GM18502 (cell line): Measurements from ENCODE around the gene OGDH.

Experiments used
- ATAC-seq: cut with Tn5 transposase; IDR thresholded peaks from one replicate; pipeline ENCODE4 v1.9.1; 2021; ENCODE audit warnings: mild to moderate bottlenecking; ENCODE audit not compliant: unreplicated experiment, poor library complexity

OGDH gene

GRCh38 chr7:44617225-44617890 lies 10.9 kb downstream of the OGDH start:
- peak; percentile 42 for ATAC-seq

GRCh38 chr7:44618045-44618444 lies 11.6 kb downstream of the OGDH start:
- no peak for ATAC-seq

- no peak for ATAC-seq
Measured at GRCh38 chr7:44618753-44619152, 12.3 kb downstream of the OGDH start.

- ATAC-seq, result no peak
Measured at GRCh38 chr7:44621034-44621749, 14.8 kb downstream of the OGDH start.

- no peak for ATAC-seq
Measured at GRCh38 chr7:44621750-44622103, 15.3 kb downstream of the OGDH start.

- peak; percentile 84 for ATAC-seq
Measured at GRCh38 chr7:44622342-44623151, 16.1 kb downstream of the OGDH start.

GRCh38 chr7:44624318-44624717 lies 17.9 kb downstream of the OGDH start:
- ATAC-seq, result no peak

GRCh38 chr7:44625526-44626471 lies 19.4 kb downstream of the OGDH start:
- no peak for ATAC-seq

GRCh38 chr7:44626620-44627019 lies 20.2 kb downstream of the OGDH start:
- ATAC-seq, result no peak

GRCh38 chr7:44629829-44630522 lies 23.5 kb downstream of the OGDH start:
- ATAC-seq, result no peak

- ATAC-seq, result no peak
Measured at GRCh38 chr7:44630792-44631457, 24.5 kb downstream of the OGDH start.

- no peak for ATAC-seq
Measured at GRCh38 chr7:44631458-44632115, 25.2 kb downstream of the OGDH start.

GRCh38 chr7:44632196-44632595 lies 25.8 kb downstream of the OGDH start:
- no peak for ATAC-seq

GRCh38 chr7:44633254-44634186 lies 27.1 kb downstream of the OGDH start:
- peak; percentile 64 for ATAC-seq

- ATAC-seq, result no peak
Measured at GRCh38 chr7:44634187-44634838, 27.9 kb downstream of the OGDH start.

- ATAC-seq, result no peak
Measured at GRCh38 chr7:44634839-44635591, 28.6 kb downstream of the OGDH start.
